Right lobe of liver (tissue), 6 donors: ENCODE measurements around the gene TFIP11. TPM values are rescaled to one million over a fixed set of nuclear protein-coding genes. Genes with fewer than 3 reads are reported as not detected.

Experiments used
- ATAC-seq, 4 donors: fragments of 200-7000 bp; cut with Tn5 transposase; one replicate each; pipeline ENCODE4 v1.9.1; 2020; ENCODE audit warnings: mild to moderate bottlenecking in 4 of 4, moderate library complexity in 4 of 4
- DNase-seq, 3 donors: peaks; one replicate each; pipeline ENCODE4 v3.0.0-alpha.2; 2020
- H3K27ac ChIP-seq, 3 donors: fragments of 200-600 bp; one replicate each; pipeline ENCODE4 v1.8.0; 2022
- H3K27me3 ChIP-seq, 2 donors: fragments of 200-600 bp; one replicate each; pipeline ENCODE4 v1.8.0; 2022
- H3K36me3 ChIP-seq, 4 donors: fragments of 200-600 bp; sonication (generic) in 1 of 4; one replicate each; pipeline versions ENCODE4 v1.5.1 to v1.8.0; 2017 to 2022; ENCODE audit warnings: control low read depth in 1 of 4
- H3K4me1 ChIP-seq, 4 donors: fragments of 200-600 bp; sonication (generic) in 1 of 4; one replicate each; pipeline versions ENCODE4 v1.5.1 to v1.8.0; 2017 to 2022; ENCODE audit warnings: control low read depth in 1 of 4
- H3K4me3 ChIP-seq, 3 donors: fragments of 200-600 bp; one replicate each; pipeline ENCODE4 v1.8.0; 2022
- H3K9me3 ChIP-seq, 4 donors: fragments of 200-600 bp; sonication (generic) in 1 of 4; one replicate each; pipeline versions ENCODE4 v1.5.1 to v1.8.0; 2017 to 2022; ENCODE audit warnings: control low read depth in 1 of 4
- CTCF ChIP-seq, 4 donors: fragments of 200-600 bp in 3 of 4; fragments of 450-650 bp in 1 of 4; IDR thresholded peaks; one replicate each; pipeline versions ENCODE4 v1.5.1 to v1.8.0; 2016 to 2022; ENCODE audit warnings: antibody characterized with exemption in 4 of 4, mild to moderate bottlenecking in 2 of 4
- POLR2A ChIP-seq: fragments of 450-650 bp; IDR thresholded peaks from one replicate; pipeline ENCODE4 v1.6.1; 2017; ENCODE audit warnings: antibody characterized with exemption, mild to moderate bottlenecking
- WGBS: methylation state at CpG from one replicate; pipeline ENCODE4 v1.1.6; 2018; ENCODE audit warnings: low coverage, low lambda C conversion rate; ENCODE audit not compliant: insufficient coverage; ENCODE audit errors: missing lambda C conversion rate; 5-methylcytosine and 5-hydroxymethylcytosine counted together
- intact Hi-C, 2 donors: fragments of 100-400 bp; cut with DNase I; formaldehyde crosslinking; loops; one replicate each; pipeline versions ENCODE4 v1.11.2 to v1.14.1; 2022
- long read RNA-seq: library from polyadenylated mRNA; unstranded; transcript quantifications from one replicate; pipeline ENCODE4 v2.0.0, GENCODE V29; 2019
- total RNA-seq, 6 experiments: library from RNA; depleted of rRNA in 2 of 6; stranded (reverse); fragments of >200 nt in 2 of 6; fragmentation: NEBNext Ultra II Directional in 3 of 6; extraction: Animal tissue kit (Norgen Biotek cat#: 25700) in 3 of 6; gene quantifications; one replicate each; pipeline versions ENCODE4 v1.1.0 to v1.2.4, GENCODE V29; 2016 to 2023
- donor health status: DM: no; HTN: yes; CAD: no.
- donor health status: DM: no; HTN: no; CAD: no.
- donor health status: DM: no; HTN: no; CAD: no.
- donor health status: DM: no; HTN: yes; CAD: no.
- donor health status: DM: no; HTN: yes; CAD: no.

The TFIP11 gene
- 10 to 100 TPM; 17.0 to 24.1 (median 21.6) TPM for total RNA-seq
- long read RNA-seq, partial matches to known transcripts = 0 of 2 reads
- long read RNA-seq, other reads (novel, unspliced or antisense) = 0 of 2 reads

DNA sequence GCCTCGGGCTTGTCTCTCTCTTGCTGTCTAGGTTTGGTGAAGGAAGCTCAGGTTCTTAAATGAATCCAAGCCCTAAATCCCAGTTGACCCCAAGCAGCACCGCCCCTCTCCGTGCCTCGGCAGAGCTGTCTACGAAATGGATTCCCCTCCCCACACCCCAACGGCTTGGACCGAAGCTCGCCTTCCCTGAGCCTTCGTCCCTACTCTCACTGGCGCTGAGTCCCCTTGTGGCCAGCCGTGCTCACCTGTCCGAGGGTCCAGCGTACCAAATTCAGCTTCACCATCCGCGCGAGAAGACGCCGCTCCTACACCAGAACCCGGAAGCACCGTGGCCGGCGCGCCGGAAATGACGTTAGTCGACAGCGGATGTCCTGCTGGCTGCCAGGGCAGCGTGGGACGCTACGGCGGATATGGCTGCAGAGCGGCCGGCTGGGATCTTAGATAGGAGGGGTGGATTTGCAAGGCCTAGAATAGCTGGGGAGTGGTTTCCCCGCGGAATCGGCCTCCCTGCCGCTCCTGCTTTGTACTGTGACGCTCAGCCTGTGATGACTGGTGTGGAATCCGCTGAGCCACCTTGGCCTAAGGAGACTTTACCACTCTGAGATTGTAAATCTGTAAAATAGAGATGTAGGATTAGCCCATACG is at the start of gene TFIP11:
TSS of gene TFIP11 (minus strand) at position 325 of the 645 bp plus-strand sequence. CDS start 2,201 bp downstream, outside the sequence.
- Histone ChIP-seq H3K36me3 (peaks cover 0 to 32% (median 14%) of the 10 kb centered on the region in 4 donors), H3K4me1 (peaks cover 0 to 34% (median 10%) of the 10 kb centered on the region in 4 donors), H3K4me3 (peak within 1 kb of the TSS; percentile 74 to 90 (median 74)), H3K27ac (peak within 1 kb of the TSS; percentile 7 to 41 (median 32)), H3K9me3 (no peaks in the 10 kb centered on the region), H3K27me3 (no peaks in the 10 kb centered on the region)
- intact Hi-C loops = no loop called here
- TF ChIP-seq POLR2A (peak; percentile 60), CTCF (IDR thresholded peaks at IDR 0.05) (no peak)
- DNase-seq (peak; percentile 95 to 96 (median 96)), ATAC-seq (peak; percentile 96 to 99 (median 97))
- WGBS = under 1% methylated on average over 23 of the region's 40 CpGs

DNA sequence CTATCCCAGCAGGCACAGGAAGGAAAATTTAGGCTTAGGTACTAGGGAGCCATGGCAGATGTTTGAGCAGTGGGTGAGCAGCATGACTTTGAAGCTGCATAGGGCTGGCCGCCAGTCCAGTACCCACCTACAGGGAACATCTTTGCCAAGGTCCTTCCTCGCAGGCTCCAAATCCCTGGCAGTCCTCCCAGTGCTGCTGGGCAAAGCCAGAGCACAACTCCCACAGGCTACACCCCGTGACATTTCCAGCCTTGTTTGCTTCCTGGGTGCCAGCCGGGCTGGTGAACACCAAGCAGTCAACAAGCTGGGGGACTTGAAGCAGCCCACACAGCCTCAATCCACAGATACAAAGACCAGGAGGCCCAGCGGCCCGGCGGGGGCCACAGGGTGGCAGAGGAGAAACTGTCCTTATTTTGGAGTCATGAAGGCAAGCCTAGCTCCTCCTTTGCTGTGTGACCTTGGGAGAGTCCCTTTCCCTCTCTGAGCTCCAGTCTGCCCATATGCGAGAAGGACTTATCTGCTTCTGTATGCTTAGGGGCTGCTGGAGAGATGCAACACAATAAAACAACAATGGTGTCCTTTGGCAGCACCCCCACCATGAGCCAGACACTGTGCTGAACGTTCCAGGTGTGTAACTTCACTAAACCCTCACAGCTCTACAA is 49.6 kb upstream of the TFIP11 start:
- ATAC-seq = peak; percentile 57 to 79 (median 68)
- WGBS = 28% methylated on average over 2 of the region's 9 CpGs

DNA sequence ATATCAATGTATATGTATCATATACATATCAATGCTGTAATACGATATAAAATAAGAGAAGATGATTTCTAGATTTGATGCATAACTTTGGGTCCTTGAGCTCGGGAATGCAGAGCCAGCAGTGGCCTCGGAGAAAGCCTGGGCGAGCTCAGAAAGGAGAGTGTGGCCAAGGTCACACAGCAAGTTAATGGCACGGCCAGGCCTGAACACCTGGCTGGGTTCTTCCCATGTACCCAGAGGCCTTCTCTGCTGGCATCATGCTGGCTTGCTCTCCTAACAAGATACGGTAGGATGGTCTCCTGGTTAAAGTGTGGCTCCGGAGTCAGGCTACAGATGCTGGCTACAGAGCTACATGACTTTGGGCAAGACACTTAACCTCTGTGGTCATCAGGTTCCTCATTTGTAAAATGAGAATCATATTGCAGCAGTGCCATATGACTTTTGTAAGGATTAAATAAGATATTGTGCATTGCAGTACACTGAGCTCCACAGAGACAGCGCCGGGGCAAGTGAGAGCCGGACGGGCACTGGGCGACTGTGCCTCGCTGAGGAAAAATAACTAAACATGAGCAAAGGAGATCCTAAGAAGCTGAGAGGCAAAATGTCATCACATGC is 47.8 kb upstream of the TFIP11 start:
- Histone ChIP-seq H3K27ac (peak overlapping the region in 2 of 3 donors; percentile 66 to 95), H3K4me1 (peaks cover 2 to 85% (median 39%) of the 10 kb centered on the region in 4 donors), H3K36me3 (peaks cover 0 to 9% (median 1%) of the 10 kb centered on the region in 4 donors), H3K9me3 (no peaks in the 10 kb centered on the region), H3K27me3 (no peaks in the 10 kb centered on the region), H3K4me3 (no peak overlapping the region)
- ATAC-seq = no peak
- TF ChIP-seq POLR2A (no peak), CTCF (IDR thresholded peaks at IDR 0.05) (no peak)
- 62% methylated on average over 10 of the region's 13 CpGs for WGBS
- intact Hi-C loops = no loop called here
- no peak for DNase-seq

More for the DNA sequence above, 49.6 kb upstream of the TFIP11 start:
- H3K36me3 ChIP-seq = peaks cover 0 to 11% (median 1%) of the 10 kb centered on the region in 4 donors
- H3K27ac ChIP-seq = peak overlapping the region; percentile 54 to 89 (median 57)
- H3K9me3 ChIP-seq = no peaks in the 10 kb centered on the region
- peaks cover 2 to 67% (median 30%) of the 10 kb centered on the region in 4 donors for H3K4me1 ChIP-seq
- intact Hi-C loops = no loop called here
- no peaks in the 10 kb centered on the region for H3K27me3 ChIP-seq
- H3K4me3 ChIP-seq = no peak overlapping the region
- DNase-seq = peak; percentile 90 to 96 (median 95)
- TF ChIP-seq CTCF (IDR thresholded peaks at IDR 0.05) = peak in 1 of 4 donors; percentile 23
- TF ChIP-seq POLR2A = no peak

- H3K27me3 ChIP-seq = no peaks in the 10 kb centered on the region
- peak overlapping the region; percentile 66 to 95 (median 76) for H3K27ac ChIP-seq
- no peaks in the 10 kb centered on the region for H3K9me3 ChIP-seq
- DNase-seq = peak in 2 of 3 donors; percentile 54 to 67
- 20% methylated on average over 2 of the region's 3 CpGs for WGBS
- no peaks in the 10 kb centered on the region for H3K36me3 ChIP-seq
- TF ChIP-seq POLR2A = no peak
- no peak for TF ChIP-seq CTCF (IDR thresholded peaks at IDR 0.05)
- intact Hi-C loops = no loop called here
- peak overlapping the region in 1 of 3 donors; percentile 12 for H3K4me3 ChIP-seq
- peaks cover 2 to 91% (median 41%) of the 10 kb centered on the region in 4 donors for H3K4me1 ChIP-seq
- ATAC-seq = peak; percentile 36 to 49 (median 38)
Measured at GRCh38 chr22:26558248-26558895, 46.1 kb upstream of the TFIP11 start.
